ENCODE results near the gene FOXP4.

The FOXP4 gene

DNA sequence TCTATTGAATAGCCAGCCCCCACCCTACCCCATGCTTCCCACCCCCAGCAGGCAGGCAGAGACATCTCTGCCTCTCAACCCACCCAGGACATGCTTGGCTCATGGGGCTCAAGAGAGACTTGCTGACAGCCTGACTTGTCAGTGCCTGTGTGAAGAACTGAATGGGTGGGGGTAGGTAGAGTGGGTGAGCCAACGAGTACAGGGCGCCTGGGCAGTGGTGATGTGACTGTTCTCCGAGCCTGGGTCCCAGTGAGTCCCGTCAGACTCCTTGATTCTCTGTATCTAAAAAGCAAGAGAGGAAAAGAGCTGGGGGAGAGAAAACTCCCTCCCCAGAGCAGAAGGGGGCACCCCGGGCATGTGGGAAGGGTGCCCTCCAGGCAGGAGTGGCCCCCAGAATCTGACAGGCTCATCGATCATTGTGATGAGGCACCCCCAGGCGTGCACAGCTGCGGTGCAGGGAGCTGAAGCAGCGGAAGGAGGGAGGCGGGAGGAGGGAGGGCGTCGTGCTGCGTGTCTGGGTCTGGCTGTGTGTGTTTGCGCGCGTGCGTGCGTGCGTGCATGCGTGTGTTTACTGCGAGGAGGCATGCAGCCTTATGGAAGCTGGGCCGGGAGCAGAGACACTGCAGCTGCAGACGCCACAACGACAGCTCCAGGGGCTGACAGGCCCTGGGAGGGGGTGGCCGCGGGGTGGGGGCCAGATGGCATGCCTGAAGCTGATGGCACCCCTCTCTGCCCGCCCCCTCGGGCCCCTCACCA lies 40.2 kb downstream of the FOXP4 start:
- no peak for DNase-seq

DNA sequence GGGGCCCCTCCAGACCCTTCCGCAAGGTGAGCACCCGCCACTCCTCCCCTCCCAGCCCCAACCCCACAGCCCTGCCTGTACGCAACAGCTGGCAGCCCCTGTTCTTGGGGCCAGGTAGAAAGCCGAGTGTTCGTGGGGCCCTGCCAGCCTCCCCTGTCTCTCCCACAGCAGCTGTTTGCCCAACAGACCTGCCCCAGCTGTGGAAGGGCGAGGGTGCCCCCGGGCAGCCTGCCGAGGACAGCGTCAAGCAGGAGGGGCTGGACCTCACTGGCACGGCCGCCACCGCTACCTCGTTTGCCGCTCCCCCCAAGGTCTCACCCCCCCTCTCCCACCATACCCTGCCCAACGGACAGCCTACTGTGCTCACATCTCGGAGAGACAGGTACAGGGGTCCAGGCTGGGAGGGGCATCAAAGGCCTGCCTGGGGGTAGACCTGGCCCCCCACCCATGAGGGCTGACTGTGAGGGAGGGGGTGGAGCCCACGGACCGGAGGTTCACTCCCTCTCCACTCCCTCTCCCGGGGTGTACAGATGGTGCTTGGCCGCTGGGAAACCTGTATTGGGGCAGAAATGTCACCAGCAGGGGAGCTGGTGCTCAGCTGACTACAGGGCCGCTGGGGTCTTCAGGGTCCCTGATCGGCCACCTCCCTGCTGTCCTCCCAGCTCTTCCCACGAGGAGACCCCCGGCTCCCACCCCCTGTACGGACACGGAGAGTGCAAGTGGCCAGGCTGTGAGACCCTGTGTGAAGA lies 41.1 kb downstream of the FOXP4 start:
- no peak for DNase-seq

- no peak for DNase-seq
Measured at GRCh38 chr6:41588111-41588510, 41.9 kb downstream of the FOXP4 start.

GRCh38 chr6:41589223-41589622 lies 43.0 kb downstream of the FOXP4 start:
- DNase-seq = no peak

- DNase-seq = no peak
Measured at GRCh38 chr6:41589636-41590622, 43.7 kb downstream of the FOXP4 start.

DNA sequence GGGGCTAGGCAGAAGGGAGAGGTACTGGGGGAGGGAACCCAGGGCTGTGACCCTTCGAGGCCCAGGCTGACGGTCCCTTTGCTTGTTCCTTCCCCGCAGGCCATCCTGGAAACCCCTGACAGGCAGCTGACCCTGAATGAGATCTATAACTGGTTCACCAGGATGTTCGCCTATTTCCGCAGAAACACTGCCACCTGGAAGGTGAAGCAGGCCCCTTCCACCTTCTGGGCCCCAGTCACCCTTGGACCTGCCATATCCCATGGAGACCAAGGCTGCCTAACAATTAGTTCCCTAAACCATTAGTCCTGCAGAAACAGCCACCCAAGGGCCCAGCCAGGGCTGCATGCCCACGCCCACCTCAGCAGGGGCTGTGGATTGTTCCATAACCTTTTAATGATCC lies 44.9 kb downstream of the FOXP4 start:
- DNase-seq = no peak

GRCh38 chr6:41591859-41592502 lies 45.8 kb downstream of the FOXP4 start:
- peak; percentile 71 for DNase-seq

- no peak for DNase-seq
Measured at GRCh38 chr6:41593406-41593805, 47.2 kb downstream of the FOXP4 start.

DNA sequence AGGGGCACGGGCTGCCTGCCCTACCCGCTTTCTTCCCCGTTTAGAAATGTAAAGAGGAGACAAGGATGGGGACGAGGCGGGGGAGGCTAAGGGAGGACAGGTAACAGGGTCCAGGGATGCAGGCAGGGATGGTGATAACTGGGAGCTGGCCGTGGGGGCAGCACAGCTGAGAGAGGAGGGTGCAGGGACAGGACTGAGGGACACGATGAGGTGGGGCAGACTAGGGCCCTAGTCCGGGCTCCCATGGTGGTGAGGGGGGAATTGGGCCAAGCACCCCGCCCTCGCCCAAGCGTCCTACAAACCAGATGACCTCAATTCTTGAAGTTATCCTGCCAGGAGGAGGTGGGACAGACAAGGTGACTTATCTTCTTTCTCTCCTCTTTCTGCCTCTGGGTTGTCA lies 47.7 kb downstream of the FOXP4 start:
- DNase-seq = no peak

DNA sequence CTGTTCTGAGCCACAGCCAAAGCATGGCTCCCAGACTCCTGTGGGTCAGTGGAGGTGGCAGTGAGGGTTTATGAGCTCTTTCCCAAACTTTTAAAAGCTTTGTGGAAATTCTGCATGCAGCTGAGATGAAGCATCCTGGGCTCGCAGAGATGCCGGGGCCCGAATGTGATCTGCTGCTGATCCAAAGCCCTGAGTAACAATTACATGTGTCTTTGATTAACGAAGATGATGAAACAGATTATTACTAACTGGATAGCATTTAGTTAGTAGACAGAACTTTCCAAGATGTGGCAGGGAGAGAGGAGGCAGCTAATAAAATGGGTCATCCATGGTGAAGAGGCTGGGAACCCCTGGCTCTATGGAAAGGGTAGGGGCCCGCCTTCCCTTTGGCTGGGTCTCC lies 48.1 kb downstream of the FOXP4 start:
- no peak for DNase-seq

GRCh38 chr6:41594766-41595165 lies 48.6 kb downstream of the FOXP4 start:
- DNase-seq = no peak

- no peak for DNase-seq
Measured at GRCh38 chr6:41595166-41595565, 49.0 kb downstream of the FOXP4 start.

GRCh38 chr6:41596096-41596685 lies 50.0 kb downstream of the FOXP4 start:
- no peak for DNase-seq

- DNase-seq = no peak
Measured at GRCh38 chr6:41596807-41597206, 50.6 kb downstream of the FOXP4 start.

DNA sequence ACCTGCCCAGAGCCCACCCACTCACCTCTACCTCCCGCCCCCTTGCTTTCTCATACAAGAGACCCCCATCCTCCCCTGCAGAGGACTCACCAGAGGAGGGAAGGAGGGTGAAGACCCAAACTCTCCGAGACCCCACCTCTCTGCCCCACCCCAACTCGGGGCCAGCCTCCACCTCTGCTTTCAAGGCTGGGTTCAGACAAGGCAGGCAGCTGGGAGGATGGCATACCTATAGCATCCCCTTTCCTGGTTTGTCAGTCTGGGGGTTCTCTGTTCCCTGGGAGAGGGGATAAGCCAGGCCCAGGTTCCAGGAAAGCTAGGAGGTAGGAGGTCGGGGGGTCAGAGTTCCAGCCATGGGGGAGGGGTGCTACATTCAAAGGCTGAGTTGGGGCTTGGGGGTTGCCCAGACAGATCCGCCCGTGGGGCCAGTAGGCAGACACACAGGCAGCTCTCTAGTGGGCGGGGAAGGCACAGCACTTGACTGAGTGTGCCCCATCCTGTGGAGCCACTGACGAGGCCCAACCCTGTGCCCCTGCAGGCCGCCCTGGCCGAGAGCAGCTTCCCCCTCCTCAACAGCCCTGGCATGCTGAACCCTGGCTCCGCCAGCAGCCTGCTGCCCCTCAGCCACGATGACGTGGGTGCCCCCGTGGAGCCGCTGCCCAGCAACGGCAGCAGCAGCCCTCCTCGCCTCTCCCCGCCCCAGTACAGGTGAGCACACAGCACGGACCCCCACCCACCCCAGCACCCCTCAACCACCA lies 51.2 kb downstream of the FOXP4 start:
- DNase-seq = no peak

- no peak for DNase-seq
Measured at GRCh38 chr6:41598670-41599014, 52.5 kb downstream of the FOXP4 start.

DNA sequence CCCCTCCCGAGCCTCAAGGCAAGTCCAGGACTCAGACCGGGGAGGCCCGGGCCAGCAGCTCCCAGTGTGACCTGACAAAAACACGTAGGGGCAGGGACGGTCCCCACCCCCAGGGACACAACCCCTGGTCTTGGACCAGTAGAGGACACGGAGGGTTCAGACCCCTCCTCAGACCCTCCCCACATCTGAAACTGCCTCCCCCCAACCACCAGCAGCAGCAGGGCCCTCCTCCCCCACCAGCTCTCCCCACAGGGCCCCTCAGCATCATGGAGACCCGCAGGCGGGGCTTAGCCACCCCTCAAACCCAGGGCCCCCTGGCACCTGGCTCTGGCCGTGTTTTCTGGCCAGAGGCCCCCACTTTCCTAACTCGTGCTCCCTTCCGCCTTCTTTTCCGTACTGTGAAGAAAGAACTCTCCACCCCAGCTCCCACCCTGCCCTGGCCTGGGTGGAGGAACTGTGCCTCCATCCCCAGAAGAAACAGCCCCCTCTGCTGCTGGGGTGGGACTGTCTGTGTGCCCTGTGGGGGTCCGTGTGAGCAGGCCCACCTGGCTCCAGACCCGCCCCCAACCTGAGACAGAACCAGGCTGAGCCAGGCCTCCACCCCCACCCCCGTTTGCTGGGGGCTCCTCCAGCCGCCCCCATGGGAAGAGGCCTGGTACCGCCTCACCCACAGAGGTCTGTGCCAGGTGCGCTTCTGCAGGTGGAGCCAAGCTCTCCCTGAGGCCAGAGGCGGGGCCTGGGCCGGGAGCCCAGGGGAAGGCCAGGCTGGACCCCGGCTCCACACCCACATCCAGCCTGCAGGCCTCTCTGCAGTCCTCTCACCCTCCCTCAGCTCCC lies 53.1 kb downstream of the FOXP4 start:
- no peak for DNase-seq

GRCh38 chr6:41599852-41600445 lies 53.8 kb downstream of the FOXP4 start:
- DNase-seq = no peak

GRCh38 chr6:41600499-41601247 lies 54.5 kb downstream of the FOXP4 start:
- no peak for DNase-seq

DNA sequence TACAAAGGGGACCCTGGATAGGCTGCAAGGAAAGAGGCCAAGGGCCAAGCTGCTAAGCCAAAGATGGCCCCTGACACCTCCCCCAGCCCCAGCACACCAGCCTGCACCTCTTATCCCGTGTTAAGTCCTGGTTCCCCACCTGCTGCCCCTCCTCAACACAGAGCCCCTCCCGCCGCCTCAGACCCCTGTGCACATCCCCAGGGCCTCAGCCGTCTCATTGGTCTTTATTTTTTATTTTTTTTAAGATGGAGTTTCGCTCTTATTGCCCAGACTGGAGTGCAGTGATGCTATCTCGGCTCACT lies 55.0 kb downstream of the FOXP4 start:
- DNase-seq = no peak

Measured in activated CD4-positive, alpha-beta T cell treated with anti-CD3 and anti-CD28 coated beads for 1 hour (primary cell).